MCF 10A (cell line): ENCODE results near the gene VPREB1. TPM values are rescaled to one million over a fixed set of nuclear protein-coding genes. Genes with fewer than 3 reads are reported as not detected.

Experiments used
- BruUV-seq: library from RNA; stranded (reverse); fragments of 400-500 nt; replicated peaks from 2 replicates; lab custom pipeline; 2021; lab: Mats Ljungman, UMichigan
- CTCF ChIA-PET: fragments of 300-600 bp; sonication (Branson Sonifier 250); formaldehyde crosslinking; extraction: SDS; loops from one replicate; lab custom pipeline; 2021; ENCODE audit warnings: antibody characterized with exemption, inconsistent platforms; lab: Yijun Ruan, JAX
- POLR2A ChIA-PET: fragments of 300-600, 350-650 bp; sonication (Branson Sonifier 250); formaldehyde crosslinking; extraction: SDS; loops from one replicate; lab custom pipeline; 2020; ENCODE audit warnings: antibody characterized with exemption, inconsistent platforms; lab: Yijun Ruan, JAX
- DNase-seq: peaks from one replicate; pipeline ENCODE4 v3.0.0-alpha.2; 2018; ENCODE audit not compliant: unreplicated experiment
- H3K27ac Mint-ChIP-seq: one replicate; pipeline ENCODE4 v1.8.0; 2022; ENCODE audit warnings: mild to moderate bottlenecking, low read depth, mixed read lengths; ENCODE audit not compliant: unreplicated experiment
- H3K27me3 Mint-ChIP-seq: one replicate; pipeline ENCODE4 v1.8.0; 2022; ENCODE audit warnings: mixed read lengths; ENCODE audit not compliant: insufficient read depth, unreplicated experiment
- H3K36me3 Mint-ChIP-seq: one replicate; pipeline ENCODE4 v1.8.0; 2022; ENCODE audit warnings: mild to moderate bottlenecking, moderate library complexity, mixed read lengths; ENCODE audit not compliant: insufficient read depth, unreplicated experiment
- H3K4me1 Mint-ChIP-seq: one replicate; pipeline ENCODE4 v1.8.0; 2022; ENCODE audit warnings: mixed read lengths; ENCODE audit not compliant: insufficient read depth, unreplicated experiment
- H3K4me3 Mint-ChIP-seq: one replicate; pipeline ENCODE4 v1.8.0; 2022; ENCODE audit warnings: mild to moderate bottlenecking, moderate library complexity, mixed read lengths; ENCODE audit not compliant: unreplicated experiment
- H3K9me3 Mint-ChIP-seq: one replicate; pipeline ENCODE4 v1.8.0; 2022; ENCODE audit warnings: mixed read lengths; ENCODE audit not compliant: unreplicated experiment
- intact Hi-C: fragments of 100-400 bp; cut with micrococcal nuclease; formaldehyde crosslinking; loops from 2 replicates; pipeline ENCODE4 v1.14.1; 2022
- total RNA-seq: library from RNA; stranded (reverse); gene quantifications from 2 replicates; pipeline ENCODE4 v1.2.3, GENCODE V29; 2022
- TF ChIP-seq, protein P1 (sequence below): fragments of 200-600 bp; IDR thresholded peaks from one replicate; pipeline ENCODE4 v1.8.0; 2022; ENCODE audit warnings: antibody characterized with exemption, mild to moderate bottlenecking; ENCODE audit not compliant: unreplicated experiment

Gene VPREB1
- total RNA-seq, 1 experiment from 2014 or later, result not detected

- peak; percentile 79 for DNase-seq
- intact Hi-C loops, result loop anchor here (5.0 kb wide), 1 partner anchor 98 kb away; no protein-coding TSS in a partner anchor
- Mint-ChIP-seq H3K27ac (peak overlapping the region; percentile 75), H3K4me3 (no peak overlapping the region), H3K9me3 (no peaks in the 10 kb centered on the region), H3K36me3 (no peaks in the 10 kb centered on the region), H3K4me1 (peaks cover 18% of the 10 kb centered on the region), H3K27me3 (no peaks in the 10 kb centered on the region)
- POLR2A ChIA-PET, result interaction anchor here (0.7 to 1.1 kb wide), 5 partner anchors 13 to 229 kb away, joined by 3 to 5 read pairs (median 4); no protein-coding TSS in a partner anchor
- BruUV-seq, result no TSS peak
- CTCF ChIA-PET, result interaction anchor here (0.6 to 1.9 kb wide), 4 partner anchors 10 to 325 kb away, joined by 3 to 5 read pairs (median 4); no protein-coding TSS in a partner anchor
- TF ChIP-seq, protein P1, sequence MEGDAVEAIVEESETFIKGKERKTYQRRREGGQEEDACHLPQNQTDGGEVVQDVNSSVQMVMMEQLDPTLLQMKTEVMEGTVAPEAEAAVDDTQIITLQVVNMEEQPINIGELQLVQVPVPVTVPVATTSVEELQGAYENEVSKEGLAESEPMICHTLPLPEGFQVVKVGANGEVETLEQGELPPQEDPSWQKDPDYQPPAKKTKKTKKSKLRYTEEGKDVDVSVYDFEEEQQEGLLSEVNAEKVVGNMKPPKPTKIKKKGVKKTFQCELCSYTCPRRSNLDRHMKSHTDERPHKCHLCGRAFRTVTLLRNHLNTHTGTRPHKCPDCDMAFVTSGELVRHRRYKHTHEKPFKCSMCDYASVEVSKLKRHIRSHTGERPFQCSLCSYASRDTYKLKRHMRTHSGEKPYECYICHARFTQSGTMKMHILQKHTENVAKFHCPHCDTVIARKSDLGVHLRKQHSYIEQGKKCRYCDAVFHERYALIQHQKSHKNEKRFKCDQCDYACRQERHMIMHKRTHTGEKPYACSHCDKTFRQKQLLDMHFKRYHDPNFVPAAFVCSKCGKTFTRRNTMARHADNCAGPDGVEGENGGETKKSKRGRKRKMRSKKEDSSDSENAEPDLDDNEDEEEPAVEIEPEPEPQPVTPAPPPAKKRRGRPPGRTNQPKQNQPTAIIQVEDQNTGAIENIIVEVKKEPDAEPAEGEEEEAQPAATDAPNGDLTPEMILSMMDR, result no peak
These were observed 34.2 kb upstream of the VPREB1 start for GRCh38 chr22:22210375-22210774.

- H3K27me3 Mint-ChIP-seq, result no peaks in the 10 kb centered on the region
- TF ChIP-seq, protein P1, result no peak
- no TSS peak for BruUV-seq
- ChIA-PET CTCF (interaction anchor here (0.5 to 1.9 kb wide), 4 partner anchors 9 to 516 kb away, joined by 3 to 6 read pairs (median 4); no protein-coding TSS in a partner anchor), POLR2A (interaction anchor here (0.7 to 1.1 kb wide), 4 partner anchors 14 to 208 kb away, joined by 3 to 5 read pairs (median 4); no protein-coding TSS in a partner anchor)
- DNase-seq, result no peak
- peak overlapping the region; percentile 75 for H3K27ac Mint-ChIP-seq
- H3K9me3 Mint-ChIP-seq, result no peaks in the 10 kb centered on the region
- H3K36me3 Mint-ChIP-seq, result no peaks in the 10 kb centered on the region
- no peak overlapping the region for H3K4me3 Mint-ChIP-seq
- intact Hi-C loops, result loop anchor here (5.0 kb wide), 1 partner anchor 99 kb away; no protein-coding TSS in a partner anchor
- peaks cover 18% of the 10 kb centered on the region for H3K4me1 Mint-ChIP-seq
These were observed 33.4 kb upstream of the VPREB1 start for GRCh38 chr22:22210889-22211833.

GRCh38 chr22:22213231-22213630 lies 31.4 kb upstream of the VPREB1 start:
- Mint-ChIP-seq H3K4me3 (no peak overlapping the region), H3K27ac (no peak overlapping the region), H3K36me3 (peaks cover 6% of the 10 kb centered on the region), H3K27me3 (no peaks in the 10 kb centered on the region), H3K9me3 (no peaks in the 10 kb centered on the region), H3K4me1 (peaks cover 13% of the 10 kb centered on the region)
- ChIA-PET CTCF (interaction anchor here (0.6 to 0.7 kb wide), 4 partner anchors 37 to 658 kb away, joined by 3 read pairs; no protein-coding TSS in a partner anchor), POLR2A (no interaction called here)
- DNase-seq, result no peak
- intact Hi-C loops, result loop anchor here (5.0 kb wide), 1 partner anchor 101 kb away; no protein-coding TSS in a partner anchor
- BruUV-seq, result no TSS peak
- TF ChIP-seq, protein P1, result no peak
